GM19035 (cell line): ENCODE data around the gene BTBD2.

Experiments used
- ATAC-seq: cut with Tn5 transposase; IDR thresholded peaks from one replicate; pipeline ENCODE4 v1.9.1; 2021; ENCODE audit not compliant: unreplicated experiment

The BTBD2 gene

DNA sequence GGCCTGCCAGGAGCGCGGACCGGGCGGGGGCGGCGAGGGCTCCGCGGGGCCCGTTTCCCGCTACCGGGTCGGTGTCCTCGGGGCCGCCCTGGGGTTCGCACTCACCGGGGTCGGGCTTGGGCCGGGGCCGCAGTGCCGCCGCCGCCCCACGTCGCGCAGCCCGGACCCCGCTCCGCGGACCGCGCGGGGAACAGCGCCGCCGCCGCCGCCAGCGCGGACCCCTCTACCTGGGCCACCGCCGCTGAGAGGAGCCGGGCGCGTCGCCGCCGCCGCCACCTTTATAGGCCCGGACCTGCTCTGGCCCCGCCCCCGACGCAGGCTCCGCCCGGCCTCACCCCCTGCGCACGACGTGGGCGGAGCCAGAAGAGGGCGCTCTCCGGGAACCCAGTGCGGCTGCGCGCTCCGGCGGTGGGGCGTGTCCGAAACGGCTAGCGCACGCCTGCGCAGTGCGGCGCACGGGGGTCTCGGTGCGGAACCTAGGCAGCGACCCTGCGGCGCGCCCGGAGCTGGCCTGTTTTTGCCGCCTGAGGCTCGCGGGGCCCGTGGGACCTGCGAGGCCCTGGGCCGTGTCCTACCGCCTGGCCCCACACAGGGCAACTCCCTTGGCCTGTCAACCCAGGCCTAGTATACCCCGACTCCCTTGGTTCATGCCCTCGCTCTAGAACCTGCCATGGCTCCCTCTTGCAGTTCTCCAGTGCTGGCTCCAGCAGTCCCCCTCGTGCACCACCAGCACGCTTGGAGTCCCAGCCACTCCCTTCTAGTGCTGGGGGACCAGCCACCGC, 35.7 kb upstream of the BTBD2 start, which contains the start of gene MKNK2:
TSS of gene MKNK2 (minus strand) at position 254 of the 782 bp plus-strand sequence. CDS start 393 bp downstream, outside the sequence.
- peak; percentile 59 for ATAC-seq

DNA sequence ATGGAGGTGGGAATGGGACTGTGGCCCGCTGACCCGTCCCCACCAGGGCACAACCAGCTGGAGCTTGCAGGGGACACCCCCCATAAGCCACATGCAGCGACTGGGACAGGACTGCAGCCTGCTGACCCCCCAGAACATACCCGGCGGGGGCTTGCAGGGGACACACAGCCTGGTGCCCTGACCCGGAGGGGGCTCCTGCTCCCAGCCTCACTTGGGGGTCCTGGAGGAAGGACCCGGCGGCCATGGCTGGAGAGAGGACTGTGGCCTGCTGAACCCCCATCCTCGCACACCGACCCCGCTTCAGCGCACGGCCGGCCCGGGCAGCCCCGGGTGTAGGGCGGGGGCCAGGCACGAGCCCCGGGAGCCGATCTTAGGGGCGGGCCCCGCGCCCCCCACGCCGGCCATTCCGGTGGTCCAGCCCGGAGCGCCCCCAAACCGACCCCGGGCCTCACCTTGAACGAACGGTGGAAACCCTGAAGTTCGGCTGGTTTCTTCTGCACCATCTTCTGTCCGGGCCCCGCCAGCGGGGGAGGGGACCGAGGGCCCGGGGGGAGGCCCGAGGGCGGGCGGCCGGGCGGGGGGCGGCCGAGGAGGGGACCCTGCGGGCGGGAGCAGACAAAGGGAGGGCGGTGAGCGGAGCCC, 35.0 kb upstream of the BTBD2 start:
- peak; percentile 5 for ATAC-seq

DNA sequence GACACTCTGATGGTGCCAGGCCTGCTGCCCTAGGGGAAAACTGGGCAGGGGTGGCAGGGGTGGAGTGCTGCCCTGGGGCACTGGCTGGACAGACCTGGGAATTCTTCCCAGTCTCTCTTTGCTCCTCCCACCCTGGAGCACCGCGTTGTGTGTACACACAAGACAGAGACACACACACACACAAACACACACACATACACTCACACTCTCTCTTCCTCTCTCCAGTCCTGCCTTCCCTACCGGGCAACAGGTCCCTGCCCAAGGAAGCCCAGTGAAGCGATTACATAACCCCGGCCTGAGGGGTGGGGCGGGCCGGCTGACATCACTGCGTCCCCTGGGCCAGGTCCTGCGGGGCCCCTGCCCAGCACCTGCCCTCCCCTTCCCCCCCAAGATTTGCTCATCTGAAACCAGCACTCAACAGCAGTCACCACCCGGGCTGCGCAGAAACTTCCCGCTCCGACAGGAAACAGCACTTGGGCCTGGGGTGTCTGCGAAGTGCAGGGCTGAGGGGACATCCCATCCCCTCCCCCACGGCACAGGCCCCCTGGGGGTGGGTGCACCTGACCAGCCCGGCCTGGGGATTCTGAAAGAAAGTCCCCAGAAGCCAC, 34.3 kb upstream of the BTBD2 start:
- ATAC-seq, result no peak

DNA sequence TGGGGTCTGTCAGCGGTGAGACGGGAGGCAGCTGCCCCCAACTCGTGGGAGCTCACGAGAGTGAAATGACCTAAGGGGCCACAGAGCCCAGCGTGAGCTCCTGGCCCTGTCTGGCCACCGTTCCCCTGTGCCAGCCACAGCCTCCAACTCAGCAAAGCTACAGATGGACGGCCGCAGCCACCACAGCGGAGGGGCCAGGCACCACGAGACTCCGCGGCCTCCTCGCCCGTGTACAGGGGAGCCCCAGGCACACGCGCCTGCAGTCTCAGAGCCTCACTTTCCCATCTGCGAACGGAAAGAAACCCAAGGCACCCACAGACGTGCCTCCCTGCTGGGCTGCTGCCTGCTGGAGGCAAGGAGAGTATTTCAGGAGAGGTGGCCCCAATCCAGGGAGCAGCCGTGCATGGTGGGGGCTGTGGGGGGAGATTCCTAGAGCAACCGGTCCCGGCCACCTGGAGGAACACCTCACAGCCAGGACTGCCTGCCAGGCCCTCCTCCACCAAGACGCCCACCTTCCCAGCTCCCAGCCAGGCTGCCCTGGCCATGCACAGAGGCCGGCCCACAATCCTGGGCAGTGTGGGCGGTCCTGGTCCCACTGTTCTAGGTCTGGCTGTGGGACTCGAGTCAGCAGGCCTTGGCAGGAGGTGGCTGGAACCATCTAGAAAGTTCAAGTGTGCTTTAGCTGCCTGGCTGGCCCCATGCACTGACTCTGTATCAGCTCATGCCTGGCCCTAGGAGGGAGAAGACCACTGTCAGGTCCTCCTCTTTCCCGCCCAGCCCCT, 33.6 kb upstream of the BTBD2 start:
- ATAC-seq, result no peak

DNA sequence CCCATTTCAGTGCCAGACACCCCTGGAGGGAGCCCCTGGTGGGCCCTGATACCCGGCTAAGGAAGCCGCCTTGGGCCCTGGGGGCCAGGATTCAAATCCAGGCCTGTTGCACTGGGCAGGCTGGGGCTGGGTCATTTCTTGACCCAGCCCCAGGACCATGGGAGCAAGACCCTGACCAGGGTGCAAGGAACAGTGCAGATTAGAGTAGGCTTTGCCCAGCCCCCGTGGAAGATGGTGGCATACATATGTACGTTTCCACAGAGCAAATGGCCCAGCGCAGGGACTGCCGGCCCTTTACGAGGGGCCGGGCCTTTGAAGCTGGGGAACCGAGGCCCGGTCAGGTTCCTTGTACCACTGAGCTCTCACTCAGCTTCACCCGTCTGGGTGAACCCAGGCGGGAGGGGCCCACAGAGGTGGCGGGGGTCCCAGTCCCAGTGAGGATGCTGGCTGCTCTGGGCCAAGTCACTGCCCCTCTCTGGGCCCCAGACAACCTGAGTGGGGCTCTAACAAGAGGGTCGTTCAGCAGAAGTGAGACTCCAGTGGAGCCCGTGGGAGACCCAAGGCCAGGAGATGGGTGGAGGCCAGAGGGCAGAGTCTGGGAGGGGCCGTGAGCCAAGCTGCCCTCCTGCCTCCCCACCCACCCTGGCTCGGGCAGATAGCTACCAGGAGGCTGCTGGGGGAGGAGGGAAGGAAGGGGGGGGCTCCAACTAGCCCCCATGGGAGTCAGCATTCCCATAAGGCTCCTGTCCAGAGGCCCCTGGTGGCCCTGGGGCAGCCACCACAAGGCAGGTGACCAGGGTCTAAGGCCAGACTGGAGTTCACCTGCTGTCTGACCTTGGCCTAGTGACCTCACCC, 32.8 kb upstream of the BTBD2 start:
- ATAC-seq, result no peak

DNA sequence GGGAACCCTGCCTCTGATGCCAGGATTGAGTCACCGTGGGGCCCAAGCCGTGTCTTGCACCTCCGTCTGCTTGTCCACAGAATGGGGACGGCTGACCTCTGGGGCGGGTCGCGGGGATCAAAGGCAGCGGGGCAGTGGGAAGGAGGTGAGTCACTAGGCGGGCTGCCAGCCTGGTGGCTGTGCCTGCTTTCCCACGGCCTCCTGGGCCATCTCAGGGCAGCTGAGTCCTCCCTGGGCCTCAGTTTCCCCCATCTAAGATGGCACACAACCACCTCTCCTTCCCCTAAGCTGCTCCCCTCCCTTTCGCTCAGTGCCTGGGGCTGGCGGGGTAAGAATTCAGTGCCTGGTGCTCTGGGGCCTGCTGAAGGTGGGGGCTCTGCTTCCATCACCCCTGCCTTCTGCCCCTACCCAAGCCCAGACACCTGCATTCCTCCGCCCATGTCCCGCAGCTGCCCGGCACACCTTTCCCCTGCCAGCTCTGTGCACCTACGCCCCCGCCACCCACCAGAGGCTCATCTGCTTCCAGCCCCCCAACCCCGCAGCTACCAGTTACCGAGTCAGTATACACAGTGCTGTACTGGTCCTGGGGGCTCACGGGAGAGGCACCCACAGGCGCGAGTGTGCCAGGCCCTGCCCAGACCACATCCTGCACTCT, 32.1 kb upstream of the BTBD2 start:
- ATAC-seq, result no peak

DNA sequence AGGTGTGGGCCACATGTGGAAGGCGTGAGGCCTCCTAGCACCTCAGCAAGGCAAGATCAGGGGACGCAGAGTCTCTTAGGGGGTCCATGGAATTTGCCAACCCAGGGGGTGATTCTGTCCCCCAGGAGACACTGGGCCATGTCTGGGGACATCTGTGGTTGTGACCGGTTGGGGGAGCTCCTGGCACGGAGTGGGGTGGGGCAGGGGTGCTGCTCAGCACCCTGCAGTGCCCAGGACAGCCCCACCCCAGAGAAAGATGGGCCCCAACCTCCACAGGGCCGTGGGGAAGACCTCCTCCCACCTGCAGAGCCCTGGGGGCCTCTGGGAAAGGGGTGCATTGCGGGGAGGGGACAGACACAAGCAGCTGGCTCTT, 31.5 kb upstream of the BTBD2 start:
- no peak for ATAC-seq

DNA sequence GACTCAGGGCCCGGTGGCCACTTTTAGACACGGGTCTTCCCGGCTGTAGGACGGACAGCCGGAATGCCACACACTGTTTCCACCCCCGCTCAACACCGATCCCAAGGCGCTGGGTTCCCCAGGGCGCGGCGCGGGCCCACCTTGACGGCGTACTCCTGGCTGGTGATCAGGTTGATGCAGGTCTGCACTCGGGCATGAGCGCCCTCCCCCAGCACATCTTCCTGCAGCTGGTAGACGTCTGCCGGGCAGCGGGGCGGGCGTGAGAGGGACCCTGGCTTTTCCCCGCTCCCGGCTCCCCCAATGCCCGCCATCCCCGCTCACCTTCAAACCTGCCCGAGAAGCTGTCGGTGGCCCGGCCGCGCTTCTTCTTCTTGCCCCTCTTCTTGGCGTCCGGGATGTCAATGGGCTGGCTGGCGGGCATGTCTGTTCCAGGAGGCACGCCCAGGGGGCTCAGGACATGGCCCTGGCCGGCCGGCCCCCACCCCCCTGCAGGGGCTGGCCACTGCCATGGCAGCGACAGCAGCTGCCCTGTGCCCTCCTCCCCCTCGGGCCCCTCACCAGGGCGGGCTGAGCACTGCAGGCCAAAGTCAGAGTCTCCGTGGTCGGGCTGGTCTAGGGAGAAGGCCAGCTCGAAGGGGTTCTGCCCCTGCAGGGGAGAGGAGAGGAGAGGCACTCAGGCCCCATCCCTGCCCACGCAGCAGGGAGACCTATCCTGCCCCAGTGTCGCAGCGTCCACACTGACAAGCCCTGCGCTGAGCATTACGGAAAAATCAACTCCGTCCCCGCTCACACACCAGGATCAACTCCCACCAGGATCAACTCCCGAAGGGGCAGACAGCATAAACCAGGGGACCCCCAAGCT, 30.8 kb upstream of the BTBD2 start:
- no peak for ATAC-seq

DNA sequence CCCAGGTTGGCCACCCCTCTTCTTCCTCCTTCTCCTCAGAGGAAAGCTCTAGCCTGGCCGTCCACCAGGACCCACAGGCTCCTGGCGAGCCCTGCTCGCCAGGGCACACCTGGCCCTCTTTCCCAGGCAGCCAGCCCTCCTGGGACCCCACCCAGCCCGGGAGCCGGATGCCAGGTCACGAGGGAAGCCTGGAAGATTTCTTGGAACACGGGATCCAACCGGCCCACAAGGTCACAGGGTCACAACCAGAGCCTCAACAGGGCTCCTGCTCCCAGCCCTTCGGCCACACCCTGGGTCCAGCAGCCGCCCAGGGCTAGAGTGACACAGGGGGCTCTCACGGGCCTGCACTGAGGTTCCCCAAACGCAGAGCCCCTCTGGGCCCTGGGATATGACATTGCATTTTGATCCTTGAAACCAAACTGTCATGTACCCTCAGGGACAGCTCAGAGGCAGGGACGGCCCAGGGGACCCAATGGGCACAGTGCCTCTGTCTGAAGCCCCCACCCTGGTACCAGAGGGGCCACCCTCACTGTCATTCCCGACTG, 30.1 kb upstream of the BTBD2 start:
- ATAC-seq, result no peak

DNA sequence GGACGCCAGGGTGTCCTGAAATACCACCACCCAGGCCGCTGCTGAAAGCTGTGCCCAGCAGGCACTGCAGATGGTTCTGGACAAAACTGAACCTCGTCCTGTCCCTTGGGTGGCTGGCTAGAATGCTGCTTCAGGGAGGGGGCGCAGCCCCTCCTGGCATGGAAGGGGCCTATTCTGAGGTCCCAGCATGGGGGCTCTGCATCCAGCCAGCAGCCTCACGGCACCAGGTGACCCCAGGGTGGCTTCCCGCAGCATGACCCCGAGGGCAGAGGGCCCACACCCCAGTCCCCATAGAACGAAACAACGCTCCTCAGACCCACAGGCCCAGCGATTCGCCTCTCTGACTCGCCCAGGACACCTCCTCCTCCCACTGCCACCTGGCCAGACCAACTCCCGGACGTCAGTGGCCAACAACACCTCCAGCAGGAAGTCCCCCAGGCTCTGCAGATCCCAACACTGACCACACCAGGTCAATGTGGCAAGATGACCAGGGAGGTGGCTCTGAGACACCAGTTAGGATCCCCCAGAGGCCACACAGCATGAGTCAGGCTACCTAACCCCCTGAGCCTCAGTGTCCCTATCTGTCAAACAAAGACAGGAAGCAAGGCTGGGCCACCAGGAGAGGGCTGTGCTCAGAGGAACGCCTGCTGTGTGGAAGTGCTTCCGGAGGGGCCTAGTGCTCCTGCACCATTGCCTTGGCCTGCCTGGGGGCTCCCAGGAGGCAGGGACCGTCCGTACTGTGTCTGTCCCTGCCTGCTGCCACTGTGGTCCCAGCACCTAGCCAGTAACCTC, 29.4 kb upstream of the BTBD2 start:
- no peak for ATAC-seq

DNA sequence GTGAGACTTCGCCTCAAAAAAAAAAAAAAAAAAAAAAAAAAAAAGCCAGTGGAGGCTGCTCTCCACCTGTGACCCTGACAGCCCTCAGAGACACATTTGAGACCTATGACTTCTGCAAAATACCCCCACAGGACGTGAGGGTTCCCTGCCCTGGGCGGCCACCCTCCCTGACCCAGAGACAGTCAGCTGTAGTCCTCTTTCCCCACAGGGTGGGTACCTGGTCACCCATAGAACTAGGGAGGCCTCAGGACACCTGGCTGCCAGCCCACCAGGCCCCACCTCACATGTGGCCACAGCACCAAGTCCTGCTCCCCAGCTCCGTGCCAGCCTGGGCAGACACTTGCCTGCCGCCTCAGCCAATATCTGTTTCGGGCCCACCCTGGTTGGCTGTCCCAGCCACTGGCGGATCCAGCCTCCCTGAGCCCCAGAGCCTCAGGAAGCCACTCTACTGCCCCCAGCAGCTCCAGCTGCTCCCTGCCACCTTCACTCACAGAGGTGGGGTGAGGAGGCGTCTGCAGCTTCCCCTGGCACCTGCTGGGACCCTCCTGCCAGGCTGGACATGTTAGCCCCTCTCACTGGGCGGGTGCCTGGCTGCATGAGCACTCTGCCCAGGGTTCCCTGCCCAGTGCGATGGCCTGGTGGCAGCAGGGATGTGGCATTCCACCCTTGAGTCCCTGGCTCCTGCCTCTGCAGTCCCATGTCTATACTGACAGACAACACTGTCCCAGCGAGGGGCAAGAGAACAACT, 28.6 kb upstream of the BTBD2 start:
- no peak for ATAC-seq

DNA sequence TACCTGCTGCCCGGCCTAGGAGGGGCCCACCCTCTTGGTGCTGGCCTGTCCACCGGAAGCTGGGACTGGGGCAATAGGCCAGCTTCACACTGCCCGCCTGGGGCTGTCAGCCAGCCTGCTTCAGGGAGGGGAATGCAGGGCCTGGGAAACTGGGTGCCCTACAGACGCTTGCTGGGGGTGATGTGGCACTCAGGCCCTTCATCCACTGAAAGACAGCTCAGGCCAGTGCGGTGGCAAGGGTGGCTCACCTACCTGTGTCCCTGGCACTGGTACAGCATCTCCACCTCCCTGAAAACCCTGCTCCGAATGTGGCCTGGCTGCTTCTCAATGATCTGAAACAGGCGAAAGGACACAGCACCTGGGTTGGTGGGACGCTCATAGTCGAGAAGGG, 27.7 kb upstream of the BTBD2 start:
- ATAC-seq, result no peak

DNA sequence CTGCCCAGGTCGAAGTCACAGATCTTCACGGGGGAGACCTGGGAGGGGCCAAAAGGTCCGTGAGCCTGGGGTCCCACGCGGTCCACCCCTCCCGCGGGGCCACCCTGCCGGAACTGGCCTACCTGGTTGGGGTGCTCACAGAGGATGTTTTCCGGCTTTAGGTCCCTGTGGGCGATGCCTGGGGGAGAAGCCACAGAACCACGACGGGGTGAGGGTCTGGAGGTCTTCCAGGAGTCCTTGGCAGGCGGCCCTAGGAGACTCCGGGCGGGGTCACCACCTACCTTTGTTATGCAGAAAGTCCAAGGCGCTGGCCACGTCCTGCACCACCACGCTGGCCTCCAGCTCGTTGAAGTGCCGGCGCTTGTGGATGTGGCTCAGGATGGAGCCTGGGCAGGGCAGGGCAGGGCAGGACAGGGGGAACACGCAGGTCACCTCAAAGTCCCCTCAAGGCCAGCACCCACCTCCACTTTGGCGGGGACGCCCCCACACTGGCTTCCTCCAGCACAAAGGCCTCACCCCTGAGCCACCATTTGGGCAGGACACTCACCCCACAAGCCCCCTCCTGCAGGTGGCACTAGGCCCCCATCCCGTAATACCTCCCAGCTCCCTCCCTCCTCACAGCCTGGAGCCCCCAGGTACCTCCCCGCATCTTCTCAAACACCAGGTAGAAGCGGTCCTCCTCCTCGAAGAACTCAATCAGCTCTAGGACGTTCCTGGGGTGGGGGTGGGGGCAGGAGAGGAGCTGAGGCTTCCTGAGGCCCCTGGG, 27.2 kb upstream of the BTBD2 start:
- ATAC-seq, result peak; percentile 14

DNA sequence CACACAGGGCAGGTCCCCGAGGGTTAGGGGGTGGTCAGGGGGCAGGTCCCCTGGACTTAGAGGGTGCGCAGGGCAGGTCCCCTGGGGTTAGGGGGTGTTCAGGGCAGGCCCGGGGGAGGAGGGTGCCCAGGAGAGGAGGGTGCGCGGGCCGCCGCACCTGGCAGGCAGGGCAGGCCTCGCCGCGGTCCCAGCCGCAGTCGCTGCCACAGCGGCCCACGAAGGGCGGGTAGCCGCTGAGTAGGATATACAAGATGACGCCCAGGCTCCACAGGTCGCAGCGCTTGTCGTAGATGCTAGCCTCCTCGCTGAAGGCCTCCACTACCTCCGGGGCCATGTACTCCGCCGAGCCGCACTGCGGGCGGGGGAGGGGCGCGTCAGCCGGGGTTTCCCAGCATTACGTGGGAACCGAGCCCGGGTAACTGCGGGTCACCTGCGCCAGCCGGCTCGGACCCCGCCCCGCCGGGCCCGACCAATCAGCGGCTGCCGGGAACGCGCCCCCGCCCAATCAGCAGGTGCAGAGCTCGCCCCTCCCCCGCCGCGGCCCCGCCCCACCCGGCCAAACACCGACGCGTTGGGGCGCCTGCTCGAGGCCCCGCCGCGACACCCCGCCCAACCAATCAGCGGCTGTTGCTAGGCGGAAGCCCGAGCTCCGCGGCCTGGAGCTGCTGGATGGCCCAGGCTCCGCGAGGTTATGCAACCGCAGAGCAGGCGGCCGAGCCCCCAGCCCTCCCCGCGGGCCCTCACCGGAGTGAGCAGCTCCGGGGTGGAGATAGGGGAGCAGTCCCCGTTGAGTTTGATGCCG, 26.4 kb upstream of the BTBD2 start:
- peak; percentile 75 for ATAC-seq

DNA sequence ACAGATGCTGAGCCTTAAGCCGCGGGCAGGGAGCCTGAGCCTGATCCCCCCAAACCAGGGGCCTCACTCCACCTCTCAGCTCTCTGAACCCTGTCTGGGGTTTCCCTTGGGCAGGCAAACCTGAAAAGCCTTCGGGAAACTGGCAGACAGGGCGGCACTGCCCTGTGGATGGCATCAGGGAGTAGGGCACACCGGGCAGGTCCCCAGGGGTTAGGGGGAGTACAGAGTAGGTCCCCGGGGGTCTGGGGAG, 25.8 kb upstream of the BTBD2 start:
- no peak for ATAC-seq
